Osteoblast (primary cell): ENCODE measurements around the gene USP53. TPM values are rescaled to one million over a fixed set of nuclear protein-coding genes. Genes with fewer than 3 reads are reported as not detected.
"Not testable (repeated sequence)": the region's sequence is repeated elsewhere in the genome, so short reads cannot be mapped to it uniquely, and the experiment has no call there.

Source experiments
- DNase-seq: peaks from one replicate; pipeline ENCODE4 v3.0.0; 2011; ENCODE audit warnings: low spot score, mixed read lengths; ENCODE audit not compliant: insufficient read length; ENCODE audit errors: missing footprints
- H2AFZ ChIP-seq: 2 replicates; pipeline ENCODE4 v1.6.0; 2011; ENCODE audit warnings: mild to moderate bottlenecking, low read length
- H3K27ac ChIP-seq: 2 replicates; pipeline ENCODE4 v1.5.1; 2011; ENCODE audit warnings: mild to moderate bottlenecking, low read depth, low read length, moderate library complexity
- H3K27me3 ChIP-seq: 2 replicates; pipeline ENCODE4 v1.6.0; 2012; ENCODE audit warnings: mild to moderate bottlenecking, control low read depth, inconsistent platforms, low read length, moderate library complexity; ENCODE audit not compliant: insufficient read depth
- H3K36me3 ChIP-seq: 2 replicates; pipeline ENCODE4 v1.5.1; 2011; ENCODE audit warnings: mild to moderate bottlenecking, low read length, control low read depth, moderate library complexity; ENCODE audit not compliant: insufficient read depth
- H3K4me1 ChIP-seq: 2 replicates; pipeline ENCODE4 v1.5.1; 2011; ENCODE audit warnings: mild to moderate bottlenecking, low read length, control low read depth, moderate library complexity; ENCODE audit not compliant: insufficient read depth
- H3K4me2 ChIP-seq: 2 replicates; pipeline ENCODE4 v1.6.0; 2011; ENCODE audit warnings: mild to moderate bottlenecking, low read length; ENCODE audit not compliant: insufficient read depth
- H3K4me3 ChIP-seq: fragments of 200-600 bp; sonication (generic); 3 replicates; pipeline ENCODE4 v1.5.1; 2012; ENCODE audit warnings: mild to moderate bottlenecking, low read length, inconsistent platforms; ENCODE audit not compliant: insufficient read depth
- H3K79me2 ChIP-seq: 2 replicates; pipeline ENCODE4 v1.6.0; 2012; ENCODE audit warnings: mild to moderate bottlenecking, low read length, control low read depth, inconsistent platforms; ENCODE audit not compliant: insufficient read depth
- H3K9me3 ChIP-seq: 2 replicates; pipeline ENCODE4 v1.5.1; 2011; ENCODE audit warnings: low read depth, low read length, control low read depth
- H4K20me1 ChIP-seq: 2 replicates; pipeline ENCODE4 v1.6.0; 2012; ENCODE audit warnings: mild to moderate bottlenecking, low read length, control low read depth; ENCODE audit not compliant: insufficient read depth
- CTCF ChIP-seq: IDR thresholded peaks from 2 replicates; pipeline ENCODE4 v1.5.1; 2011; ENCODE audit warnings: mild to moderate bottlenecking, low read depth, low read length, moderate library complexity; ENCODE audit errors: extremely low read depth
- total RNA-seq: library from RNA; depleted of rRNA; stranded (reverse); fragments of >200 nt; gene quantifications from 2 replicates; pipeline ENCODE4 v1.2.3, GENCODE V29; 2012

Gene USP53
- total RNA-seq, 1 donor: 61.9 TPM

GRCh38 chr4:119271361-119272085 lies 59.0 kb downstream of the USP53 start:
- Histone ChIP-seq H3K36me3 (peaks cover 32% of the 10 kb centered on the region), H3K4me2 (no peak overlapping the region), H3K27ac (no peak overlapping the region), H2AFZ (no peak overlapping the region), H4K20me1 (no peaks in the 10 kb centered on the region), H3K4me1 (no peaks in the 10 kb centered on the region), H3K27me3 (no peaks in the 10 kb centered on the region), H3K4me3 (no peak overlapping the region), H3K79me2 (no peaks in the 10 kb centered on the region), H3K9me3 (no peaks in the 10 kb centered on the region)
- no peak for TF ChIP-seq CTCF
- DNase-seq: no peak

- H3K27ac ChIP-seq, H3K9me3 ChIP-seq, H4K20me1 ChIP-seq, DNase-seq, H2AFZ ChIP-seq, H3K4me1 ChIP-seq, H3K36me3 ChIP-seq, H3K4me2 ChIP-seq, H3K4me3 ChIP-seq, H3K27me3 ChIP-seq: not testable (repeated sequence)
- H3K79me2 ChIP-seq: peaks cover 15% of the 10 kb centered on the region
Observed at GRCh38 chr4:119279541-119279940, 67.0 kb downstream of the USP53 start.

- H4K20me1 ChIP-seq, H2AFZ ChIP-seq, DNase-seq, H3K4me1 ChIP-seq, H3K27me3 ChIP-seq, H3K36me3 ChIP-seq, H3K9me3 ChIP-seq, H3K27ac ChIP-seq, H3K4me2 ChIP-seq, H3K4me3 ChIP-seq: not testable (repeated sequence)
- H3K79me2 ChIP-seq: peaks cover 16% of the 10 kb centered on the region
Observed at GRCh38 chr4:119279945-119280344, 67.4 kb downstream of the USP53 start.

GRCh38 chr4:119281393-119281792 lies 68.9 kb downstream of the USP53 start:
- peaks cover 15% of the 10 kb centered on the region for H3K4me1 ChIP-seq
- no peak overlapping the region for H3K27ac ChIP-seq
- H2AFZ ChIP-seq: no peak overlapping the region
- DNase-seq: no peak
- no peaks in the 10 kb centered on the region for H3K9me3 ChIP-seq
- H3K36me3 ChIP-seq: no peaks in the 10 kb centered on the region
- H3K79me2 ChIP-seq: peaks cover 20% of the 10 kb centered on the region
- no peak for TF ChIP-seq CTCF
- no peaks in the 10 kb centered on the region for H4K20me1 ChIP-seq
- no peak overlapping the region for H3K4me3 ChIP-seq
- no peak overlapping the region for H3K4me2 ChIP-seq
- no peaks in the 10 kb centered on the region for H3K27me3 ChIP-seq
